Neural cell (in vitro differentiated cells): Measurements from ENCODE around the gene TIAL1. TPM values are rescaled to one million over a fixed set of nuclear protein-coding genes. Genes with fewer than 3 reads are reported as not detected.

Experiments
- H2AFZ ChIP-seq: fragments of 200-600, 300-800 bp; sonication (generic), shearing (Covaris generic); 2 replicates; pipeline ENCODE4 v1.6.0; 2014; ENCODE audit warnings: low read depth, mild to moderate bottlenecking, antibody characterized with exemption, low read length, moderate library complexity
- H3F3A ChIP-seq: fragments of 200-600 bp; shearing (Covaris generic); 2 replicates; pipeline ENCODE4 v1.6.1; 2016; ENCODE audit warnings: mild to moderate bottlenecking, moderate library complexity, mixed read lengths, antibody characterized with exemption, low read length; ENCODE audit not compliant: insufficient read depth, poor library complexity, severe bottlenecking
- H3K27ac ChIP-seq: fragments of 200-600, 300-800 bp; sonication (generic), shearing (Covaris generic); 2 replicates; pipeline ENCODE4 v1.5.1; 2014; ENCODE audit warnings: mild to moderate bottlenecking, low read length, moderate library complexity
- H3K27me3 ChIP-seq: fragments of 300-800, 200-600 bp; sonication (generic), shearing (Covaris generic); 2 replicates; pipeline ENCODE4 v1.6.0; 2014; ENCODE audit warnings: mild to moderate bottlenecking, low read depth, low read length, moderate library complexity; ENCODE audit not compliant: insufficient read depth
- H3K36me3 ChIP-seq: fragments of 300-800, 200-600 bp; sonication (generic), shearing (Covaris generic); 2 replicates; pipeline ENCODE4 v1.5.1; 2014; ENCODE audit warnings: mild to moderate bottlenecking, antibody characterized with exemption, low read length, moderate library complexity; ENCODE audit not compliant: insufficient read depth
- H3K4me2 ChIP-seq: fragments of 300-800, 200-600 bp; sonication (generic), shearing (Covaris generic); 2 replicates; pipeline ENCODE4 v1.6.0; 2014; ENCODE audit warnings: mild to moderate bottlenecking, low read length
- H3K4me3 ChIP-seq: fragments of 300-800, 200-600 bp; sonication (generic), shearing (Covaris generic); 2 replicates; pipeline ENCODE4 v1.5.1; 2014; ENCODE audit warnings: mild to moderate bottlenecking, low read length, moderate library complexity
- H3K79me2 ChIP-seq: fragments of 200-600 bp; shearing (Covaris generic); replicated peaks from 2 replicates; pipeline ENCODE4 v1.6.0; 2014; ENCODE audit warnings: mild to moderate bottlenecking, low read length, moderate library complexity; ENCODE audit not compliant: insufficient read depth
- H3K9ac ChIP-seq: fragments of 300-800, 200-600 bp; sonication (generic), shearing (Covaris generic); 2 replicates; pipeline ENCODE4 v1.6.1; 2016; ENCODE audit warnings: mild to moderate bottlenecking, low read length, mixed read lengths
- H3K9me2 ChIP-seq: fragments of 200-600 bp; shearing (Covaris generic); 2 replicates; pipeline ENCODE4 v1.6.1; 2016; ENCODE audit warnings: mild to moderate bottlenecking, low read length, mixed read lengths; ENCODE audit not compliant: insufficient read depth
- H3K9me3 ChIP-seq: fragments of 200-600, 300-800 bp; sonication (generic), shearing (Covaris generic); 2 replicates; pipeline ENCODE4 v1.6.1; 2016; ENCODE audit warnings: mild to moderate bottlenecking, mixed run types, low read length, moderate library complexity, mixed read lengths
- H4K20me1 ChIP-seq: fragments of 200-600 bp; shearing (Covaris generic); 2 replicates; pipeline ENCODE4 v1.6.1; 2016; ENCODE audit warnings: mild to moderate bottlenecking, mixed run types; ENCODE audit not compliant: insufficient read depth
- EP300 ChIP-seq: fragments of 450-650 bp; conservative IDR thresholded peaks from 2 replicates; pipeline ENCODE4 v1.6.1; 2014; ENCODE audit warnings: antibody characterized with exemption, mild to moderate bottlenecking, moderate library complexity; ENCODE audit not compliant: poor library complexity, severe bottlenecking
- EZH2 ChIP-seq: fragments of 200-600, 300-800 bp; shearing (Covaris generic), sonication (generic); IDR thresholded peaks from 2 replicates; pipeline ENCODE4 v1.6.1; 2014; ENCODE audit warnings: antibody characterized with exemption, low read length, borderline replicate concordance, mild to moderate bottlenecking; ENCODE audit not compliant: insufficient read depth, poor library complexity, severe bottlenecking
- MXI1 ChIP-seq: fragments of 450-650 bp; conservative IDR thresholded peaks from 2 replicates; pipeline ENCODE4 v1.6.1; 2014; ENCODE audit warnings: antibody characterized with exemption, mild to moderate bottlenecking; ENCODE audit not compliant: poor library complexity, severe bottlenecking
- POLR2AphosphoS5 ChIP-seq: IDR thresholded peaks from 2 replicates; pipeline ENCODE4 v1.6.1; 2012
- RAD21 ChIP-seq: fragments of 450-650 bp; conservative IDR thresholded peaks from 2 replicates; pipeline ENCODE4 v1.6.1; 2014; ENCODE audit warnings: antibody characterized with exemption, mild to moderate bottlenecking, moderate library complexity
- SMC3 ChIP-seq: fragments of 450-650 bp; conservative IDR thresholded peaks from 2 replicates; pipeline ENCODE4 v1.6.1; 2014; ENCODE audit warnings: antibody characterized with exemption, mild to moderate bottlenecking, moderate library complexity; ENCODE audit not compliant: poor library complexity
- TAF1 ChIP-seq: IDR thresholded peaks from 2 replicates; pipeline ENCODE4 v1.6.1; 2012; ENCODE audit warnings: low read depth
- polyA plus RNA-seq: library from polyadenylated mRNA; depleted of rRNA; stranded (reverse); fragments of >200 nt; gene quantifications from 2 replicates; pipeline ENCODE4 v1.2.3, GENCODE V29; 2014
- TF ChIP-seq, protein P1 (sequence below): IDR thresholded peaks from 2 replicates; pipeline ENCODE4 v1.6.1; 2012; ENCODE audit warnings: borderline replicate concordance
- TF ChIP-seq, protein P2 (sequence below): fragments of 450-650 bp; IDR thresholded peaks from 2 replicates; pipeline ENCODE4 v1.5.1; 2014; ENCODE audit warnings: antibody characterized with exemption, mild to moderate bottlenecking, moderate library complexity; ENCODE audit not compliant: poor library complexity, severe bottlenecking

The TIAL1 gene
- polyA plus RNA-seq, 1 donor from 2014 or later, result 85.1 TPM

DNA sequence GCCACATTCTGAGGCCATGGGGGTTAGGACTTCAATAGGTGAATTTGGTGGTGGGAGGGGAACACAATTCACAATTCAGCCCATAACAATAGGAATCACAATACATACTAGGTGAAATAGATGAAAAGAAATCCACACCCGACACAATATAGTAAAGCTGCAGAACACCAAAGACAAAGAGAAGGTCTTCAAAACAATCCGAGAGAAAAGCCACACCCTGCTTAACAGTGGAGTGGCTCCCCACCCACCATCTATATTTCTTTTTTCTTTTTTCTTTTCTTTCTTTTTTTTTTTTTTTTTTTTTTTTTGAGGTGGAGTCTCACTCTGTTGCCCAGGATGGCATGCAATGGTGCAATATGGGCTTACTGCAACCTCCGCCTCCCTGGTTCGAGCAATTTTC is 14.7 kb upstream of the TIAL1 start:
- TF ChIP-seq, protein P1, sequence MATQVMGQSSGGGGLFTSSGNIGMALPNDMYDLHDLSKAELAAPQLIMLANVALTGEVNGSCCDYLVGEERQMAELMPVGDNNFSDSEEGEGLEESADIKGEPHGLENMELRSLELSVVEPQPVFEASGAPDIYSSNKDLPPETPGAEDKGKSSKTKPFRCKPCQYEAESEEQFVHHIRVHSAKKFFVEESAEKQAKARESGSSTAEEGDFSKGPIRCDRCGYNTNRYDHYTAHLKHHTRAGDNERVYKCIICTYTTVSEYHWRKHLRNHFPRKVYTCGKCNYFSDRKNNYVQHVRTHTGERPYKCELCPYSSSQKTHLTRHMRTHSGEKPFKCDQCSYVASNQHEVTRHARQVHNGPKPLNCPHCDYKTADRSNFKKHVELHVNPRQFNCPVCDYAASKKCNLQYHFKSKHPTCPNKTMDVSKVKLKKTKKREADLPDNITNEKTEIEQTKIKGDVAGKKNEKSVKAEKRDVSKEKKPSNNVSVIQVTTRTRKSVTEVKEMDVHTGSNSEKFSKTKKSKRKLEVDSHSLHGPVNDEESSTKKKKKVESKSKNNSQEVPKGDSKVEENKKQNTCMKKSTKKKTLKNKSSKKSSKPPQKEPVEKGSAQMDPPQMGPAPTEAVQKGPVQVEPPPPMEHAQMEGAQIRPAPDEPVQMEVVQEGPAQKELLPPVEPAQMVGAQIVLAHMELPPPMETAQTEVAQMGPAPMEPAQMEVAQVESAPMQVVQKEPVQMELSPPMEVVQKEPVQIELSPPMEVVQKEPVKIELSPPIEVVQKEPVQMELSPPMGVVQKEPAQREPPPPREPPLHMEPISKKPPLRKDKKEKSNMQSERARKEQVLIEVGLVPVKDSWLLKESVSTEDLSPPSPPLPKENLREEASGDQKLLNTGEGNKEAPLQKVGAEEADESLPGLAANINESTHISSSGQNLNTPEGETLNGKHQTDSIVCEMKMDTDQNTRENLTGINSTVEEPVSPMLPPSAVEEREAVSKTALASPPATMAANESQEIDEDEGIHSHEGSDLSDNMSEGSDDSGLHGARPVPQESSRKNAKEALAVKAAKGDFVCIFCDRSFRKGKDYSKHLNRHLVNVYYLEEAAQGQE, result no peak
- TF ChIP-seq RAD21, result no peak
- TF ChIP-seq, protein P2, sequence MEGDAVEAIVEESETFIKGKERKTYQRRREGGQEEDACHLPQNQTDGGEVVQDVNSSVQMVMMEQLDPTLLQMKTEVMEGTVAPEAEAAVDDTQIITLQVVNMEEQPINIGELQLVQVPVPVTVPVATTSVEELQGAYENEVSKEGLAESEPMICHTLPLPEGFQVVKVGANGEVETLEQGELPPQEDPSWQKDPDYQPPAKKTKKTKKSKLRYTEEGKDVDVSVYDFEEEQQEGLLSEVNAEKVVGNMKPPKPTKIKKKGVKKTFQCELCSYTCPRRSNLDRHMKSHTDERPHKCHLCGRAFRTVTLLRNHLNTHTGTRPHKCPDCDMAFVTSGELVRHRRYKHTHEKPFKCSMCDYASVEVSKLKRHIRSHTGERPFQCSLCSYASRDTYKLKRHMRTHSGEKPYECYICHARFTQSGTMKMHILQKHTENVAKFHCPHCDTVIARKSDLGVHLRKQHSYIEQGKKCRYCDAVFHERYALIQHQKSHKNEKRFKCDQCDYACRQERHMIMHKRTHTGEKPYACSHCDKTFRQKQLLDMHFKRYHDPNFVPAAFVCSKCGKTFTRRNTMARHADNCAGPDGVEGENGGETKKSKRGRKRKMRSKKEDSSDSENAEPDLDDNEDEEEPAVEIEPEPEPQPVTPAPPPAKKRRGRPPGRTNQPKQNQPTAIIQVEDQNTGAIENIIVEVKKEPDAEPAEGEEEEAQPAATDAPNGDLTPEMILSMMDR, result no peak
- TF ChIP-seq TAF1, result no peak
- Histone ChIP-seq H3K27ac (no peak overlapping the region), H3F3A (no peaks in the 10 kb centered on the region), H3K4me2 (no peak overlapping the region), H4K20me1 (no peaks in the 10 kb centered on the region), H3K36me3 (no peaks in the 10 kb centered on the region), H2AFZ (no peak overlapping the region), H3K27me3 (no peaks in the 10 kb centered on the region), H3K4me3 (no peak overlapping the region), H3K9me3 (no peaks in the 10 kb centered on the region), H3K9ac (no peak overlapping the region), H3K79me2 (no peaks in the 10 kb centered on the region), H3K9me2 (no peaks in the 10 kb centered on the region)

DNA sequence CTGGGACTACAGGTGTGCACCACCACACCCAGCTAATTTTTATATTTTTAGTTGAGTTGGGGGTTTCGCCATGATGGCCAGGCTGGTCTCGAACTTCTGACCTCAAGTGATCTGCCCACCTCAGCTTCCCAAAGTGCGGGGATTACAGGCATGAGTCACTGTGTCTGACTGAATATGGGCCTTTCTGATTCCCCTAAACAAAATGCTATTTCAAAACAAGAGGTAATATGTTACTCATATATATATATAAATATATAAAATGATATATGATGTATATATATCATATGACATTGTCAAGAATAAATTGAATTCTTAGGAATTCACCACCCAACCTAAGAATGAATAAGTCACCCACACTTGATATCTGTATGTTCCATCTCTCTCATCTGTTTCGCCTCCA is 12.8 kb upstream of the TIAL1 start:
- H3K9me3 ChIP-seq, result no peaks in the 10 kb centered on the region
- H3K4me2 ChIP-seq, result no peak overlapping the region
- no peaks in the 10 kb centered on the region for H3K79me2 ChIP-seq
- no peak overlapping the region for H3K4me3 ChIP-seq
- H3F3A ChIP-seq, result no peaks in the 10 kb centered on the region
- H4K20me1 ChIP-seq, result no peaks in the 10 kb centered on the region
- no peak overlapping the region for H3K9ac ChIP-seq
- no peak overlapping the region for H2AFZ ChIP-seq
- no peak overlapping the region for H3K27ac ChIP-seq
- H3K27me3 ChIP-seq, result no peaks in the 10 kb centered on the region
- TF ChIP-seq TAF1, result no peak
- no peak for TF ChIP-seq RAD21
- TF ChIP-seq, protein P2, result no peak
- TF ChIP-seq EZH2, result no peak
- no peak for TF ChIP-seq MXI1
- TF ChIP-seq, protein P1, result no peak
- TF ChIP-seq SMC3, result no peak
- no peak for TF ChIP-seq EP300
- TF ChIP-seq POLR2AphosphoS5, result no peak
- H3K36me3 ChIP-seq, result no peaks in the 10 kb centered on the region
- no peaks in the 10 kb centered on the region for H3K9me2 ChIP-seq
